GM21529 (cell line): ENCODE data around the gene IER3.
"Not testable (repeated sequence)": the region's sequence is repeated elsewhere in the genome, so short reads cannot be mapped to it uniquely, and the experiment has no call there.

Source experiments
- ATAC-seq: cut with Tn5 transposase; IDR thresholded peaks from one replicate; pipeline ENCODE4 v1.9.1; 2021; ENCODE audit not compliant: unreplicated experiment

Gene IER3

DNA sequence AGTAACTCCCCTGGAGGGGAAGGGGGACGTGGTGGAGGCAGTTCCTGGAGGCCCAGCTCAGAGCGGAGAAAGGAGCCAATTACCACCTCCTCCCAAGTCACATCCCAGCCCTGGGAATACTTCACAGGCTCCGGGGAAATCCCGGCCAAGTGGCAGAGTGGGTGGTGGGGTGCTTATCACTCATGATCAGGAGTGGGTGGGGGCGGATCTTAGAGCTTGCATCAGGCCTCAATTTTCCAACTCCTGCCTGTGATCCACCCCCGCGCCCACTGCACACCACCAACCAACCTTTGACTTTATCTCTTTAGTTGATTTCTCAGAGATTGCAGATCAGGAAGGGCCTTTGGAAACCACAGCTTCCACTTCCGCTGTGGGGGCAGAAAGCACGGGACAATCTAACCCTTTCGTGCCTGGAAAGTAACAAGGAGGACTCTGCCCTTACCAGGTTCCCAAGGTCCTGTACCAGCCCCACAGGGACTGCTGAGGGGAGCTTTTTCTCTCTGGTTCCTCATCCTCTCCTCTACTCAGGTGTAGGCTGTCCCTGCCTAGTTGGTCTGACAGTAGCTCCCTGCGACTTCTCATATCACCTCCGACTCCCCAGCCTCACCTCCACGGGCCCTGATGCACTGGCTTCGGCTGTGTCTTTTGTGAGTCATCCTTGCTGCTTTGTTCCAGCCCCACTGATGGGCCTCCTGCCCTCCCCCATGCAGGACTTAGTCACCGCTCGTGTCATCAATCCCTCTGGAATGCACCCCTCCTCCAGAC is 24.9 kb upstream of the IER3 start:
- ATAC-seq: no peak

DNA sequence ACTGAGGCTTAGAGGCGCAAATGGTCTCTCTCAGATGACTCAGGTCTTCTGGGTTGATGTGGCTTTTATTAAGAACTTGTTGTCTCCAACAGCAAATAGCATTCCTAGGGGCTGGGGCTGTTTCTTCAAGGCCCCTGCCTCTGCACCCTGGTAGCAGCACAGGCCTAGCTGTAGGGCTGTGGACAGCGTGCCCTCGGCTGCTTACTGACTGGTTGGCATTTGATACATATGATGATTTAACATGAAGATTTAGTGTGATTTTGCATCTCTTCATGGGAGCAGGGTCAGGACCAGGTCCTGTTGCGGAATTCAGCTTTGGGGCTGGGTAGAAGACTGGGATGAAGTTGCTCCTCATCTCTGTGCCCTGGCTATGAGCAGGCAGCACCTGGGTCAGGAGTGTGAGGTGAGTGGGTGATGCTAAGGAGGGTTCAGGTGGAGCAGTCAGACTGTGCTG is 24.3 kb upstream of the IER3 start:
- ATAC-seq: no peak

- ATAC-seq: no peak
Measured at GRCh38 chr6:30767944-30768301, 23.6 kb upstream of the IER3 start.

DNA sequence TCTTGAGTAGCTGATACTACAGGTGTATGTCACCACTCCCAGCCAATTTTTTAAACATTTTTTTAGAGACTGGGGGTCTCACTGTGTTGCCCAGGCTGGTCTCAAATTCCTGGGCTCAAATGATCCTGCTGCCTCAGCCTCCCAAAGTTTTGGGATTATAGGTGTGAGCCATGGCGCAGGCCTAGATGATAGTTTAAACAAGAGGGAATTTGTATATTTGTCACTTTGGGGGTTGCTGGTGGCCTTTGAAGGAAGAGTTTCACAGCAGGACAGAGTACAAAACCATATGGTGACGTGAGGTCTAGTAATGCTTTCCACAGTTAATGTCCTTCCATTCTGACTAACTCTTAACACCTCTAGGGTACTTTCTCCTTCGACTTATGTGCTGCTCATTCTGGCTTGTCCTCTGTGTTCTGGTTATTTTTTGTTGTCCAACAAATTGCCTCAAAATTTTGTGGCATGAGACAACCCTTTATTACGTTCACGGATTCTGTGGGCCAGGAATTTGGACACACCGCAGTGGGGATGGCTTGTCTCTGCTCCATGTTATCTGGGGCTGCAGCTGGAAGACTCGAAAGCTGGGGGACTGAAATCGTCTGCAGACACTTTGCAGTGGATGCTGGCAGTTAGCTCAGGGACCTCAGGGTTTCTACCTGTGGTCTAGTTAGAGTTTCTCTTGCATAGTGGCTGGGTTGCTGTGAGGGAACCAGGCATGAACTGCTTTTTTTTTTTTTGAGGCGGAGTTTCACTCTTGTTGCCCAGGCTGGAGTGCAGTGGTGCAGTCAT is 23.0 kb upstream of the IER3 start:
- no peak for ATAC-seq

- ATAC-seq: no peak
Measured at GRCh38 chr6:30766461-30767157, 22.3 kb upstream of the IER3 start.

- not testable (repeated sequence) for ATAC-seq
Measured at GRCh38 chr6:30765495-30765894, 21.1 kb upstream of the IER3 start.

DNA sequence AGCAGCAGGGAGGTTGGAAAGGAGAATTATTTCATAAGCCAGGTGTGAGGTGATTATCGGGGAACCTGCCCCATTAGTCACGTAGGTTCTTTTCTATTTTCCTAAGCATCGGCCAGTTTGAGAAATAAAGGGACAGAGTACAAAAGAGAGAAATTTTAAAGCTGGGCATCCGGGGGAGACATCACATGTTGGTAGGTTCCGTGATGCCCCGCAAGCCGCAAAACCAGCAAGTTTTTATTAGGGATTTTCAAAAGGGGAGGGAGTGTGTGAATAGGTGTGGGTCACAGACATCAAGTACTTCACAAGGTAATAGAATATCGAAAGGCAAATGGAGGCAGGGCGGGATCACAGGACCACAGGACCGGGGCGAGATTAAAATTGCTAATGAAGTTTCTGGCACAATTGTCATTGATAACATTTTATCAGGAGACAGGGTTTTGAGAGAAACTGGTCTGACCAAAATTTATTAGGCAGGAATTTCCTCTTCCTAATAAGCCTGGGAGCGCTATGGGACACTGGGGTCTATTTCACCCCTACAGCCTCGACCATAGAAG is 20.2 kb upstream of the IER3 start:
- ATAC-seq: not testable (repeated sequence)

GRCh38 chr6:30763618-30764489 is 19.5 kb upstream of the IER3 start:
- no peak for ATAC-seq

GRCh38 chr6:30763155-30763617 is 18.8 kb upstream of the IER3 start:
- ATAC-seq: no peak

DNA sequence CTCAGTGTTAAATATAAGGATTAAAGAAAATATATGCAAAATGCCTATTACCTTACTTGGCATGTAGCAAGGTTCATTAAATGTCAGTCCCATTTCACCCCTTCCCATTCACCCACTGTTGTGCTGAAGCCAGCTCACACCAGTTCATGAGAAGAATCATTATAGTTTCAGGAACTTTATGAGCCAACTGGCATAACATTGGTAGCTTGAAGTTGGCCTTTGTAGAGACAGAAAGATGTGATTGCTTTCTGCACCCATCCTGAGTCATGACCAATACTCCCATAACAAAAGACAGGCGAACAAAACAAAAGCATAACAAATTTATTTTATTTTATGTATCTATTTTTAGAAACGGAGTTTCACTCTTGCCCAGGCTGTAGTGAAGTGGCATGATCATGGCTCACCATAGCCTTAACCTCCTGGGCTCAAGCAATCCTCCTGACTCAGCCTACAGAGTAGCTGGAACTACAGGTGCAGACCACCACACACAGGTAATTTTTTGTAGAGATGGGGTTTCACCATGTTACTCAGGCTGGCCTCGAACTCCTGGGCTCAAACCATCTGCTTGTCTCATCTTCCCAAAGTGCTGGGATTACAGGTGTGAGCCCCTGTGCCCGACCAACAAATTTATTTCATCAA is 17.6 kb upstream of the IER3 start:
- no peak for ATAC-seq

- ATAC-seq: no peak
Measured at GRCh38 chr6:30760549-30760948, 16.2 kb upstream of the IER3 start.

DNA sequence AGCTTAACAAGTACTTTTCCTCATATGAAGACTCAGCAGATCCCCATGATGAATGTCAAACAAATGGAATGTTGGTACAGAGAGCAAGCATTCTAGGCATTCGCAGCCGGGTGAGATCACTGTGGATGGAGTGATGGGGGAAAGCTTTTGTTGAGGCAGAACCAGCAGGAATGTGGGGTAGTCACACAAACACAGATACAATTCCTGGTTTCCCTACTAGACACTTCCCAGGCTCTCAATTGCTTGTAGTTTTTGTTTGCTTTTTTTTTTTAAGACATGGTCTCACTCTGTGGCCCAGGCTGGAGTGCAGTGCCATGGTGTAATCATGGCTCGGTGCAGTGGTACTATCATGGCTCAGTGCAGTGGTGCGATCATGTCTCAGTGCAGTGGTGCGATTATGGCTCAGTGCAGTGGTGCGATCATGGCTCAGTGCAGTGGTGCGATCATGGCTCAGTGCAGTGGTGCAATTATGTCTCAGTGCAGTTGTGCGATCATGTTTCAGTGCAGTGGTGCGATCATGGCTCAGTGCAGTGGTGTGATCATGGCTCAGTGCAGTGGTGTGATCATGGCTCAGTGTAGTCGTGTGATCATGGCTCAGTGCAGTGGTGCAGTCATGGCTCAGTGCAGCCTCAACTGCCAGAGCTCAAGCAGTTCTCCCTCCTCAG is 15.4 kb upstream of the IER3 start:
- no peak for ATAC-seq

GRCh38 chr6:30757261-30757904 is 13.0 kb upstream of the IER3 start:
- no peak for ATAC-seq

- not testable (repeated sequence) for ATAC-seq
Measured at GRCh38 chr6:30756405-30757003, 12.2 kb upstream of the IER3 start.

- ATAC-seq: no peak
Measured at GRCh38 chr6:30754631-30755030, 10.3 kb upstream of the IER3 start.

DNA sequence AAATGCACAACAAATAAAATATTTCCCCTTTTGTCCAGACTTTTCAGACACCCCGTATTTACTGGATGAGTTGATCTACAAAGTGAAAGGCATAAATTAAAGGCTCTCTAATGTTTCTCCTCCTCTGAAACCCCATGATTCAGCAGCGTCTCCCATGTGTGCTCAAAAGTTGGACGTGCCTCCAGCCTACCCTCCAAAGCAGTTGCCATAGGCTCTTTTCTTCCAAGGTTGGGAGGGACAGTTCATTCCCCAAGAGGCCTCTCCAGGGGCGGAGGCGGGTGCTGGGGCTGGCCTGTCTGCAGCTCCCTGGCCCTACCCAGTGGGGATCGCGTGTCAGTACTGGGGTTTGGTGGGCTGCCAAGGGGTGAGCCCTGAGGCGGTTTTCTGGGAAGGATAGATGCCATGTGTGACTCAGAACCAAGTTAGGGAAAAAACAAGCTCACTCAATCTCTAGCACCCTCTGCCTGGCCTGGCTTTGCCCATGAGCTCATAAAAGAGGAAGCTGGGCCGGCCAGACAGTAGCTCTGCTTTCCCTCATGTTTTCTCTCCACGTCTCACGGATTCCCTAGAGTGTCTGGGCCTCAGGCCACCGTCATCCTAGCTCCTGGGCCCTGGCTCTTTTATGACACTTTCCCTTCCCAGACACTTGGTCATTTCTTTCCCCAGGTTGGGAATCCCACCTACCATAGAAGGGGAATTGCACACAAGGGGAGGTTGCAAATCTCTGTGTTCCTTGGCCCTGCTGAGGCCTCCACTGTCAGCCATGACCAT is 8.0 kb upstream of the IER3 start:
- ATAC-seq: no peak

DNA sequence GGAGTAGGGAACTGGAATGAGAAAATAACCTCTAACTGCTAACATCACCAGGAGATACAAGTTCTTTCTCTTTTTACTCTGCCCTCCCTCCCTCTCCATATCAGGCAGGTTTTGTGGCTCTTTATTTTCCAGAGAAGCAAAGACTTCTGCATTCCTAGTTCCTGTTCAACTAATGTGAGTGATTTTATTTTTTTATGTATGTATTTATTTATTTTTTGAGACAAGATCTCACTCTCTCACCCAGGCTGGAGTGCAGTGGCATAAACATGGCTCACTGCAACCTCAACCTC is 6.0 kb upstream of the IER3 start:
- no peak for ATAC-seq
